ENCODE data around the gene CASKIN2.
"Not testable (repeated sequence)": the region's sequence is repeated elsewhere in the genome, so short reads cannot be mapped to it uniquely, and the experiment has no call there.

CASKIN2 gene

DNA sequence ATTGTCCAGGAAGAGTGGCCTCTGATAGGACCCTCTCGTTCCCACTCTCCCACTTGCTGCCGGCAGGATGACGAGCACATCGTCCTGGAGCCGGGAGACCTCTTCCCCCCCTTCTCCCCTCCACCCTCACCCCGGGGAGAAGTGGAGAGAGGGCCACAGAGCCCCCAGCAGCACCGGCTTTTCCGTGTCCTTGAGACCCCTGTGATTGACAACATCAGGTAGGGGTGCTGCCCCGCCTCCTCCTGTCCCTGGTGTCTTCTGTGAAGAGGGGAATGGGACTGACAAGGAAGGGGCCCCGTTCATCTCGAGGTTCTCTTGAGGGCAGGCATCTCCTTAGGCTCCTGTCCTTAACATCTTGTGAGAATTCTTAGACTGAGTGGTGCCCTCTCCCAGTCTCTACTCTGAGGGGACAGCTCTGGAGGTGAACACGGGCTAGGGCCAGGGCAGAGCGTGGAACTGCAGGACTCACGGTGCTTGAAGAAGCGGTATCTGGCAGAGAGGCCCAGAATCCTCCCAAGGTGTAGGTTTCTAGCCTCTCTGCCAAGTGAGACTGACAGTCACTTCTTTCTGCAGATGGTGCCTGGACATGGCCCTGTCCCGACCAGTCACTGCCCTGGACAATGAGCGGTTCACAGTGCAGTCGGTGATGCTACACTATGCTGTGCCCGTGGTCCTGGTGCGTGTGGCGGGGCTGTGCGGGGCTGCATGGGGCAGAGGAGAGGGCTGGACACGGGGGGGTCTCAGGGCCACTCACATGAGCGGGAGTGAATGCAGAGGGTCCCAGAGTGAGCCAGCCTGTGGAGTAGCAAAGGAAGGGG lies 26.4 kb downstream of the CASKIN2 start:
- no peak for DNase-seq

DNA sequence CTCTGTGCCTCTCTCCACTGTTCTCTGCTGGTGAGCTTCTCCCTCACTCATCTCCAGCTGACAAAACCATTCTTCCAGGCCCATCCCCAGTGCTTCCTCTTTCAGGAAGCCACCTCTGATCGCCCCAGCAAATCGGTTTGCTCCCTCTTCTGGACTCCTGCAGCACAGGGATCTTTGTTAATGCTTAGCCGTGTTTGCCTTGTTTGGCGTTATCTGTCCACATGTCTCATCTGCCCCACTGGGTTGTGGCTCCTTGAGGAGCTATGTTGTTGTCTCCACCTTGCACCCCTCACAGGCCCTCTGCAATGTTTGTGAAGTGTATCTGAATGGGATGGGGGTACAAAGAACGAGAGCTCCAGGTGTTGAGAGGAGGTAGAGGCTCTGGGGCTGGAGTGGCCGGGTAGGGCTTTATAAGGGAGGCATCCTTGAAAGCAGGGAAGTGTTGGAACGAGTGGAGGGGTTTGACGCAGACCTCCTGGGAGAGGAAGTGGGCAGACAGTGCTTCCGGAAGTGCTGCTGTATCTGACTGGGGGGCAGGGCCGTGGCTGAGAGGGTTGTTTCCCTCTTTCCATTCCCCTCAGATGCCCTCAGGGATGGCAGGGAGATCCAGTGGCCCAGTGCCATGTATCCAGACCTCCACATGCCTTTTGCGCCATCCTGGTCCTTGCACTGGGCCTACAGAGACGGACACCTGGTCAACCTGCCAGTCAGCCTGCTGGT lies 27.8 kb downstream of the CASKIN2 start:
- DNase-seq = no peak

DNA sequence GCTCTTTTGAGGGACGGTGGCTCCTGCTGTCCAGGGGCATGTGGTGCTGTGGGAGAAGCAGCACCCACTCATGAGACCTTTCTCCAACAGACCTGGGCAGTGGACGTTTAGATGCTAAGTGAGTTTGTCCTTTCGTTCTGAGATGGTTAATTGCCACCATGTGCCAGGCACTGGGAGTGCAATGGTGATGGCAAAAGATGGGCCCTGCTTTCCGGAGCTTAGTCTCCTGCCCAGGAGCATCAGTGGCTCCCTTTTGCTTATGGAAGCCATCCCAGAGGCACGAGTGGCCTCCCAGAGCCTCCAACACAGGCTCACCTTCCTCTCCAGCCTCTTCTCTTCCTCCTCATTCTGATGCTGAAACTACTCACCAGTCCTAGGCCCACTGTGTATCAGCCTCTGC lies 28.4 kb downstream of the CASKIN2 start:
- no peak for DNase-seq

- DNase-seq = no peak
Measured at GRCh38 chr17:75486151-75486550, 29.2 kb downstream of the CASKIN2 start.

- DNase-seq = no peak
Measured at GRCh38 chr17:75485688-75486087, 29.6 kb downstream of the CASKIN2 start.

DNA sequence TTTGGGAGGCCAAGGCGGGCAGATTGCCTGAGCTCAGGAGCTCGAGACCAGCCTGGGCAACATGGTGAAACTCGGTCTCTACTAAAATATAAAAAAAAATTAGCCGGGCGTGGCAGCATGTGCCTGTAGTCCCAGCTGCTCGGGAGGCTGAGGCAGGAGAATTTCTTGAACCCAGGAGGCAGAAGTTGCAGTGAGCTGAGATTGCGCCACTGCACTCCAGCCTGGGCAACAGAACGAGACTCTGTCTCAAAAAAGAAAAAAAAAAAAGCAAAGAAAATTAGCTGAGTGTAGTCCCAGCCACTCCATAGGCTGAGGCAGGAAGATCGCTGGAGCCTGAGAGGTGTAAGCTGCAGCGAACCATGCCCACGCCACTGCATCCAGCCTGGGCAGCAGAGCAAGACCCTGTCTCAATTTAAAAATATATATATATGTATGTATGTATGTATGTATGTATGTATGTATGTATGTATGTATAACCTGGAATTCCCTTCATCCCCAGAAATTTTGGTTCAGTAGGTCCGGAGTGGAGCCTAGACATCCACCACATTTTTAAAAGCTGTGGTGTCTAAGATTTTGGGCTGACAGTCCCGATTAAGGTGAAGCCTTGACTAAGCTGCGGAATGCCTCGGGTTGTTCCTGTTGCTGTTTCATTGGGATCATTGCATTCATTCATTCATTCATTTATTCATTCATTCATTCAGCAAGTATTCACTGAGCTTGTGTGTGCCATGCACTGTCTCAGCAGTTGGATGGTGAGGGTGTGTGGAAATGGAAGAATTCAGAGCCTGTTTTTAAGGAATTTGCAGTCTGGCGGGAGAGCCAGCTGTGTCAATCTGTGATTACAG lies 33.0 kb downstream of the CASKIN2 start:
- no peak for DNase-seq

DNA sequence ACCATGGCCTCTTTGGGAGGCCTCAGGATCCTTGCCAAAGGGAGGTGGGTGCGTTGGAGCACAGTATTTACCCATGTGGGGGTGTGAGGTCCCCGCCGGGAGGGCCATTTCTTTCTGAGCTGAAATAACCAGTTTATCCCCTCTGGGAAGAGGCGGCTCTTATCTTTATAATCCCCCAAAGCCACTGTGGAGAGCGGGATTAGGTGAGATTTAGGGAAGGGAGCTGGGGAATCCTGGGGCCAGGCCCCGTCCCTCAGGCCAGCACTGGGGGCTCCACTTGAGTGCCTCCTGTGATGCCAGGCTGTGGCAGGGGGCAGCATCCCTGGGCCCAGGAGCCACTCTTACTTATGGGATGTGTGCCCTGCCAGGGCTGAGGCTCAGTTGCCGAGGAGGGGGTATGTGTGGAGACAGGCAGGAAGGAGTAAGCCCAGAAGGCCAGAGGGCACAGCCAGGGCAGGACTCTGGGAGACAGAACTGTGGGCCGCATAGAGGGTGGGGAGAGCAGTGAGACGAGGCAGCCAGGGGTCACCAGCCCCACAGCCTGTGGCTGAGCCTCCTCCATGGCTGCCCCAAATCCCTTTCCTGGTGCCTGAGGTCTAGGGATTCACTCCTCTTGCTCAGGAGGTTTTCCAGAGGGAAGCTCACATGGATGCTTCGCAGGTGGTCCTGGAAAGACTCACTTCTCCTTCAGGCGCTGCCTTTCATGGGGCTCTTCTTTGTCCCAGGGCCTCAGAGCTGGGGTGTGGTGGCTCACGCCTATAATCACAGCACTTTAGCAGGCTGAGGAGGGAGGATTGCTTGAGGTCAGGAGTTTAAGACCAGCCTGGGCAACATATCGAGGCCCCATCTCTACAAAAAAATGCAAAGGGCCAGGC lies 33.9 kb downstream of the CASKIN2 start:
- DNase-seq = no peak

- no peak for DNase-seq
Measured at GRCh38 chr17:75480281-75480680, 35.1 kb downstream of the CASKIN2 start.

- DNase-seq = no peak
Measured at GRCh38 chr17:75478508-75478907, 36.8 kb downstream of the CASKIN2 start.

DNA sequence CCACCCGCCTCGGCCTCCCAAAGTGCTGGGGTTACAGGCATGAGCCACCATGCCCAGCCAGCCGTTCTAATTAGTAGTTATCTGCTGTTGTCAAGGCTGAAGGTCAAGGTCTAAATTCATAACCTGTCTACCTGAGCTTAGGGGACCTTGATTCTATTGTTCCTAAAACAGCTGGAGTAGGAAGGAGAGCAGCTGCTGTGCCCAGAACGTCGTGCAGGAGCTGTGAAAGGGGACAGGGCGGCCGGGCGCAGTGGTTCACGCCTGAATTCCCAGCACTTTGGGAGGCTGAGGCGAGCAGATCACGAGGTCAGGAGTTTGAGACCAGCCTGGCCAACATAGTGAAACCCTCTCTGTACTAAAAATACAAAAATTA lies 37.9 kb downstream of the CASKIN2 start:
- DNase-seq = not testable (repeated sequence)

DNA sequence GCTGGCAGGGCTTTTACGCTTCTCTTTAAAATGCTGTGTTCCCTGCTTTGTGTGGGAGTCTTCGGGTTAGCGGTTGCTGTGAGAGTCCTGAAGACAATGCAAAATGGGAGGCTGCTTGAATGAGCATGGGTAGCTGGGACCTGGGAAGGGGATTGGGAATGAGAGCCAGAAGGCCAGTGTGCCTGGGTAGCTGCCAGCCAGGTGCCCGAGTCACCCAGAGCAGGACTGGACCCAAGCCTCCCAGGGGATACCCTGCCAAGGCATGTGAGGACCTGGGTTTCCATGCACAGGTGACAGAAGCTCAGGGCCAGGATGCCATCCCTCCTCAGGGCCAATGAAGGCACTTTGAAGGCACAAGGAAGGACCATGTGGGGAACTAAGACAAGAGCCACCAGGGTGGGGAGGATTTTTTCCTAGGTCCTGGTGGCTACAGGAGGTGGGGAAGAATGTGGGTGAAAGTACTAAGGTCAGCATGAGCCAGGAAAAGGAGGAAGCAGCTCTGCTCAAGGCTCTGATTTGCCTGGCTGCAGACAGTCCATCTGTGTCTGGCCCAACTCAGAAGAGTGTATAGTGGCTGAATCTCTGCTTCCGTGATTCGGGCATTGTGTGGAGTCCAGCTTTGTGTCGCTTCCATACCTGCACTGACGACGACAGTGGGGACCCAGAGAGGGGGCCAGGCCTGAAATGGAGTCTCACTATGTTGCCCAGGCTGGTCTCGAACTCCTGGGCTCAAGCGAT lies 38.4 kb downstream of the CASKIN2 start:
- no peak for DNase-seq

GRCh38 chr17:75476271-75476671 lies 39.1 kb downstream of the CASKIN2 start:
- DNase-seq = no peak

- no peak for DNase-seq
Measured at GRCh38 chr17:75475851-75476250, 39.5 kb downstream of the CASKIN2 start.

DNA sequence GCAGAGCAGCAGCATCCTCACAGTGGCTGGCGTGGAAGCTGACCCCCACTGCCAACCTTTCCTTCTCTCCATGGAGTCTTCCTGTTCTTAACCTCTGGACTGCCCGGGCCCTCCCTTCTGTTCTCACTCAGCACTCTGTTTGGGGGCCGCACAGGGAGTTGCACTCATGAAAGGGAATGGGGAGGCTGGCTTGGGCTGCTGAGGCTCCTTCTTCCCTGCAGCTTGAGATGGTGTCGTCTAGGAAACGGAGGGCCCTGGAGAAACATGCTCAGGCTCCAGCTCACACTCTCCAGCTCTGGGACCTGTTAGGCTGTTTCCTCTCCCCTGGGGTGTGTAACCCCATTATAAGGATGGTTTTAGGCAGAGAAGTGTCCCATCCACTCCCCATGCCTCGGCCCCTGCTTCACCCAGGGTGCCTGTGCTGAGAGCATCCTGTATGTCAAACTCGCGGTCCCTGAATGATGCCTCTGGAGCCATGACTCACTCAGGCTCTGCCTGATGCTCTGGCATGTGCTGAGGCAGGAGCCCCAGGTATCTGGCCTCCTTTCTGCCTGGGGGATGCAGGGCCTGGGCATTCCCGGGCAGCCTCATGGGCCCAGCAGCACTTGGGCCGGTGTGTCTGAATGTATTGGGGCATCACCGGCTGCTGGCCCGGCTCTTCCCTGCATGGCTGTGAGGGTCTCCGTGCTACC lies 40.0 kb downstream of the CASKIN2 start:
- DNase-seq = no peak

- DNase-seq = no peak
Measured at GRCh38 chr17:75474736-75475135, 40.6 kb downstream of the CASKIN2 start.

- no peak for DNase-seq
Measured at GRCh38 chr17:75473246-75473645, 42.1 kb downstream of the CASKIN2 start.

DNA sequence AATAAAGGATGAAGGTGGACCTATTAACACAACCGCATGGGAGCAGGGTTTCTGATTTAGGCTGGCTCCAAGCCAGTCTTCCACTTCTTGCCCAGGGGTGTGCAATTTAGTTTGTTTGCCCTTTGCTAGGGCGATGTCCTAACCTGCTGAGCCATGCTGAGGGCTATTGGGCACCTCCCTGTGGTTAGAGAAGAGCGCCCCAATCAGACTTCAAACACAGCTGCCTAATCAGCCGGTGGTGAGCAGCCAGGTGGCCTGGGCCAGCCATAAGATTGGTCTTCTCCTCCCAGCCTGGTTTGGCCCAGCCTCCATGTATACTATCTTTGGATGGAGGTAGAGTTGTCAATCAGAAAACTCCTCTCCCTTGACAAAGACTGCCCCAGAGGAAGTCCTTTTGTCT lies 43.2 kb downstream of the CASKIN2 start:
- DNase-seq = no peak

- no peak for DNase-seq
Measured at GRCh38 chr17:75471207-75471606, 44.1 kb downstream of the CASKIN2 start.

DNA sequence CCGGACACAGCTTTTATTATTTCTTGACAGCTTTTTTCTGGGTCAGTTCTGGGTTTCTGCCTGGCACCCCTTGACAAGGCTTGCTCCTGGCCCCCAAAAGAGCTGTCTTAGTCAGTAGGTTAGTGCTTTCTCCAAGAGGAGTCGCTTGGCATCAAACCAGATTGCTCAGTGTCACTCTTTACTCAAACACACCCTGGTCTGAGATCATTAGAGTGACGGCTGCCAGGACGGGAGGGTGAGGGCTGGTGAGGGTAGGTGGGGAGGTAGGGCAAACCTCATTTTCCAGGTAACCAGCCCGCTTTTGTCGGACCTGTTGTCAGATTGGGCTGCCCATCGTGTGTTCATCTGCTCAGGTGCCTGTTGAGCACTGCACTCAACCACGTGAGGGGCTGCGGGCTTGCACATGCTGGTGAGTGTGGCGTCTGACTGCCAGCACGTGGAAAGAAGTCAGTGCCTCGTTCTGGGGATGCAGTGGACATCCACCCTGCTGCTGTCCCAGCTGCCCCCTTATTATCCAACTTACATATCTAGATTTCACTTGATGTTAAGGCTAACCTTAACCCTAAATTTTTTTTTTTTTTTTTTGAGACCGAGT lies 46.5 kb downstream of the CASKIN2 start:
- DNase-seq = no peak

- no peak for DNase-seq
Measured at GRCh38 chr17:75468291-75468754, 47.0 kb downstream of the CASKIN2 start.

DNA sequence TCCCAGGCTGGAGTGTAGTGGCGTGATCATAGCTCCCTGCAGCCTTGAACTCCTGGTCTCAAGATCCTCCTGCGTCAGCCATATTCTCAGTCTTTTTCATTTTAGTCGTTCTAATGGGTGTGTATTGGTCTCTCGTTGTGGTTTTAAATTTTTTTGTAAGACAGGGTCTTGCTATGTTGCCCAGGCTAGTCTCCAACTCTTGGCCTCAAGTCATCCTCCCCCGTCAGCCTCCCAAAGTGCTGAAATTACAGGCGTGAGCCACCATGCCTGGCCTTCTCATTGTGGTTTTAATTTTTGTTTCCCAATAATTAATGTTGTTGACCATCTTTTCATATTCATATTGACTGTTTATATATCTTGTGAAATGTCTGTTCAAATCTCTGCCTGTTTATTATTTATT lies 50.3 kb downstream of the CASKIN2 start:
- DNase-seq = no peak

Data from EL (cell line).